ENCODE data around the gene MICAL3.

Gene MICAL3

GRCh38 chr22:17931400-17931825 lies 92.9 kb downstream of the MICAL3 start:
- no peaks in the 10 kb centered on the region for H3F3A ChIP-seq (ENCODE audit: insufficient read depth, low read length)
- H4K20me1 ChIP-seq (ENCODE audit: insufficient read depth, low read length), result no peaks in the 10 kb centered on the region; the same call in 1 of the 2 replicates
- H3K4me2 ChIP-seq (ENCODE audit: low read depth, low read length), result no peak overlapping the region
- no peak overlapping the region for H3K27ac ChIP-seq (ENCODE audit: low read length)
- no peak overlapping the region for H2AFZ ChIP-seq (ENCODE audit: low read length)
- no peaks in the 10 kb centered on the region for H3K27me3 ChIP-seq (replicated peaks; ENCODE audit: insufficient read depth, low read length)
- H3K9ac ChIP-seq (ENCODE audit: low read length), result no peak overlapping the region
- DNase-seq, result no peak
- H3K4me1 ChIP-seq (ENCODE audit: low read length), result no peaks in the 10 kb centered on the region
- H3K9me2 ChIP-seq (replicated peaks; ENCODE audit: insufficient read depth, low read length), result no peaks in the 10 kb centered on the region
- H3K4me3 ChIP-seq (ENCODE audit: low read length), result no peak overlapping the region
- TF ChIP-seq EZH2phosphoT487 (IDR thresholded peaks at IDR 0.05; ENCODE audit: low read length) (no peak), EZH2 (optimal IDR thresholded peaks at IDR 0.05; ENCODE audit: low read depth, low read length) (no peak), CTCF (IDR thresholded peaks at IDR 0.05; ENCODE audit: low read length) (no peak)
- peaks cover 52% of the 10 kb centered on the region for H3K79me2 ChIP-seq (ENCODE audit: low read length)
- H3K36me3 ChIP-seq (replicated peaks; ENCODE audit: insufficient read depth, low read length), result no peaks in the 10 kb centered on the region
- H3K9me3 ChIP-seq (replicated peaks; ENCODE audit: insufficient read depth, low read length), result no peaks in the 10 kb centered on the region

GRCh38 chr22:17930455-17931313 lies 93.7 kb downstream of the MICAL3 start:
- TF ChIP-seq CTCF (IDR thresholded peaks at IDR 0.05; ENCODE audit: low read length) (no peak), EZH2phosphoT487 (IDR thresholded peaks at IDR 0.05; ENCODE audit: low read length) (no peak), EZH2 (optimal IDR thresholded peaks at IDR 0.05; ENCODE audit: low read depth, low read length) (no peak)
- no peak for DNase-seq
- Histone ChIP-seq H3K27me3 (replicated peaks; ENCODE audit: insufficient read depth, low read length) (no peaks in the 10 kb centered on the region), H3K9ac (ENCODE audit: low read length) (no peak overlapping the region), H4K20me1 (ENCODE audit: insufficient read depth, low read length) (no peaks in the 10 kb centered on the region; the same call in 1 of the 2 replicates), H3F3A (ENCODE audit: insufficient read depth, low read length) (no peaks in the 10 kb centered on the region), H3K79me2 (ENCODE audit: low read length) (peaks cover 60% of the 10 kb centered on the region), H3K4me3 (ENCODE audit: low read length) (no peak overlapping the region), H3K36me3 (replicated peaks; ENCODE audit: insufficient read depth, low read length) (no peaks in the 10 kb centered on the region), H3K4me2 (ENCODE audit: low read depth, low read length) (no peak overlapping the region), H3K9me3 (replicated peaks; ENCODE audit: insufficient read depth, low read length) (no peaks in the 10 kb centered on the region), H3K9me2 (replicated peaks; ENCODE audit: insufficient read depth, low read length) (no peaks in the 10 kb centered on the region), H3K4me1 (ENCODE audit: low read length) (no peaks in the 10 kb centered on the region), H2AFZ (ENCODE audit: low read length) (no peak overlapping the region), H3K27ac (ENCODE audit: low read length) (no peak overlapping the region)

GRCh38 chr22:17929909-17930308 lies 94.5 kb downstream of the MICAL3 start:
- no peaks in the 10 kb centered on the region for H3K4me1 ChIP-seq (ENCODE audit: low read length)
- no peaks in the 10 kb centered on the region for H3F3A ChIP-seq (ENCODE audit: insufficient read depth, low read length)
- H3K27me3 ChIP-seq (replicated peaks; ENCODE audit: insufficient read depth, low read length), result no peaks in the 10 kb centered on the region
- no peaks in the 10 kb centered on the region for H3K36me3 ChIP-seq (replicated peaks; ENCODE audit: insufficient read depth, low read length)
- H3K9me2 ChIP-seq (replicated peaks; ENCODE audit: insufficient read depth, low read length), result no peaks in the 10 kb centered on the region
- TF ChIP-seq EZH2phosphoT487 (IDR thresholded peaks at IDR 0.05; ENCODE audit: low read length), result no peak
- TF ChIP-seq CTCF (IDR thresholded peaks at IDR 0.05; ENCODE audit: low read length), result no peak
- no peak overlapping the region for H3K4me3 ChIP-seq (ENCODE audit: low read length)
- peaks cover 67% of the 10 kb centered on the region for H3K79me2 ChIP-seq (ENCODE audit: low read length)
- no peak for DNase-seq
- no peak overlapping the region for H3K27ac ChIP-seq (ENCODE audit: low read length)
- no peak overlapping the region for H3K4me2 ChIP-seq (ENCODE audit: low read depth, low read length)
- H3K9me3 ChIP-seq (replicated peaks; ENCODE audit: insufficient read depth, low read length), result no peaks in the 10 kb centered on the region
- no peak overlapping the region for H3K9ac ChIP-seq (ENCODE audit: low read length)
- H4K20me1 ChIP-seq (ENCODE audit: insufficient read depth, low read length), result no peaks in the 10 kb centered on the region; the same call in 1 of the 2 replicates
- no peak overlapping the region for H2AFZ ChIP-seq (ENCODE audit: low read length)

Data from MM.1S (cell line).